ENCODE results near the gene MGA. TPM values are rescaled to one million over a fixed set of nuclear protein-coding genes. Genes with fewer than 3 reads are reported as not detected.

The MGA gene
- total and polyA plus RNA-seq, 2 experiments from 2014 or later = 42.6 to 58.9 TPM

DNA sequence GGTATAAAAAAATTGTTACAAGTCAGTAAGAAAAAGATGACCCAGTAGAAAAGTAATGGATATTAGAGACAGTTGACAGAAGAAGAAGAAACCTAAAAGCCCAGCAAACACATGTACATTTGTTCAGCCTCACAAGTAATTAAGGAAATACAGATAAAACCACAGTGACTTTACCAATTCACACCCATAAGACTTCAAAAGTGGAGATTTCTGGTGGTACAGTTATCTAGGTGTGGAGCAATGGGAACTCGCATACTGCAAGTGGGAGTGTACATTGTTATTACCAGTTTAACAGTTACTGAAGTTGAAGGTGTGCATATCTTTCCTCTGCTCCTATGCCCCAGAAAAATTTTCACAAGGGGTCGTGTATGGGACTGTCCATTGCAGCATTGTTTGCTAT, 96.0 kb downstream of the MGA start:
- H3K4me2 ChIP-seq = no peak overlapping the region
- no peak overlapping the region for H3K4me3 ChIP-seq
- H2AFZ ChIP-seq = no peak overlapping the region
- TF ChIP-seq CREB1 (CRISPR knock-in tag; IDR thresholded peaks at IDR 0.05; ENCODE audit: low read depth) (no peak), NANOG (IDR thresholded peaks at IDR 0.05; ENCODE audit: borderline replicate concordance) (no peak), ZNF114 (CRISPR knock-in tag; IDR thresholded peaks at IDR 0.05) (no peak), POLR2AphosphoS5 (IDR thresholded peaks at IDR 0.05; ENCODE audit: low read depth) (no peak), EZH2phosphoT487 (IDR thresholded peaks at IDR 0.05; ENCODE audit: unreplicated experiment) (peak; percentile 54), ZNF331 (CRISPR knock-in tag; IDR thresholded peaks at IDR 0.05; ENCODE audit: low read depth) (no peak), EZH2 (IDR thresholded peaks at IDR 0.05; ENCODE audit: low read depth, unreplicated experiment) (no peak)
- no peaks in the 10 kb centered on the region for H3K9me3 Mint-ChIP-seq
- H4K20me1 ChIP-seq (replicated peaks; ENCODE audit: insufficient read depth) = 0 out of 2 replicates have a peak, but pooled peaks cover 6% of the 10 kb centered on the region
- H3K4me3 Mint-ChIP-seq = no peak overlapping the region
- no peak overlapping the region for H3K27ac Mint-ChIP-seq
- peaks cover 15% of the 10 kb centered on the region for H3K36me3 ChIP-seq (ENCODE audit: insufficient read depth)
- no peaks in the 10 kb centered on the region for H3K4me1 Mint-ChIP-seq
- no peaks in the 10 kb centered on the region for H3K27me3 ChIP-seq (ENCODE audit: insufficient read depth)
- DNase-seq (ENCODE audit: low spot score) (no peak), ATAC-seq (no peak)
- no peaks in the 10 kb centered on the region for H3K4me1 ChIP-seq (ENCODE audit: insufficient read depth)
- peaks cover 28% of the 10 kb centered on the region for H3K36me3 Mint-ChIP-seq (ENCODE audit: low read depth)
- H3K9me2 ChIP-seq (ENCODE audit: insufficient read depth) = no peaks in the 10 kb centered on the region
- no peak overlapping the region for H3K27ac ChIP-seq (ENCODE audit: low read depth)
- H3K79me2 ChIP-seq (replicated peaks; ENCODE audit: insufficient read depth) = no peaks in the 10 kb centered on the region
- H3F3A ChIP-seq (replicated peaks; ENCODE audit: low read depth) = no peaks in the 10 kb centered on the region
- H3K27me3 Mint-ChIP-seq (ENCODE audit: insufficient read depth, low read depth, poor library complexity) = no peaks in the 10 kb centered on the region

DNA sequence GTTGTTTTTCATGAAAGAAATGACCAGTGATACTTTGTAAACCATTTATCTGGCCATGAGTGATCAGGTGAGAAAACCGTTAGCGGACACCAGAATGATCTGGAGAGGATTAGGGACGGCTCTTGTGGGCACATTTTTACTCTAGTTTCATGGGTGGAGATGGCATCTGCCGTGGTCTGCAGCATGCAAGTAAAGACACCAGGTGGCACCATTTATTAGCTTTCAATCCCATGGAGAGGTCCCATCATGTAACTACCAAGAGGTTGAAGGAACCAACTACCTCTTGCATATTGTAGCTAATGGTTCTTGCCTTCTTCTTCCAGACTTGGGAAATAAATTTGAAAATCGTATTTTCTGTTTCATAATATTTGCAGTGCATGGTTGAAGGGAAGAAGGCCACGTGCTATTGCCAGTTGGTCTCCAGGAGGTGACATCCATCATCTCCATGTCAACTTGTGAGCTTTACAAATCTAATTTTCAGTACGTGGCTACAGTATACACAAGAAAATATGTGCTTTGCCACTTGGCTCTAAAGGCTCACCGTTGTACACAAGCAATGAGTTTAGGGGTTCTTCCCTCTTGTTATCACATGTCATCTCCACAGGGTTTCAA, 112.6 kb downstream of the MGA start:
- no peaks in the 10 kb centered on the region for H3K9me2 ChIP-seq (ENCODE audit: insufficient read depth)
- H3K4me1 ChIP-seq (ENCODE audit: insufficient read depth) = peaks cover 27% of the 10 kb centered on the region
- no peaks in the 10 kb centered on the region for H3K36me3 ChIP-seq (ENCODE audit: insufficient read depth)
- H3F3A ChIP-seq (replicated peaks; ENCODE audit: low read depth) = peaks cover 15% of the 10 kb centered on the region
- H3K79me2 ChIP-seq (replicated peaks; ENCODE audit: insufficient read depth) = peaks cover 8% of the 10 kb centered on the region
- Mint-ChIP-seq H3K4me3 (peak overlapping the region; percentile 86), H3K36me3 (ENCODE audit: low read depth) (no peaks in the 10 kb centered on the region), H3K9me3 (no peaks in the 10 kb centered on the region), H3K27ac (peak overlapping the region; percentile 99; the same call in 1 of the 2 replicates), H3K27me3 (ENCODE audit: insufficient read depth, low read depth, poor library complexity) (peaks cover 2% of the 10 kb centered on the region), H3K4me1 (peaks cover 33% of the 10 kb centered on the region)
- H3K27ac ChIP-seq (ENCODE audit: low read depth) = peak overlapping the region; percentile 95
- peak; percentile 86 for DNase-seq (ENCODE audit: low spot score)
- H3K4me3 ChIP-seq = peak overlapping the region; percentile 49
- peak overlapping the region; percentile 72 for H3K4me2 ChIP-seq
- no peaks in the 10 kb centered on the region for H3K27me3 ChIP-seq (ENCODE audit: insufficient read depth)
- TF ChIP-seq EZH2 (IDR thresholded peaks at IDR 0.05; ENCODE audit: low read depth, unreplicated experiment) (no peak), CTCF (conservative IDR thresholded peaks at IDR 0.05; ENCODE audit: low read depth in 2 of 2) (peak; percentile 71 to 78)
- no peak overlapping the region for H2AFZ ChIP-seq
- ATAC-seq = peak; percentile 7
- no peaks in the 10 kb centered on the region; the same call in 1 of the 2 replicates for H4K20me1 ChIP-seq (replicated peaks; ENCODE audit: insufficient read depth)

DNA sequence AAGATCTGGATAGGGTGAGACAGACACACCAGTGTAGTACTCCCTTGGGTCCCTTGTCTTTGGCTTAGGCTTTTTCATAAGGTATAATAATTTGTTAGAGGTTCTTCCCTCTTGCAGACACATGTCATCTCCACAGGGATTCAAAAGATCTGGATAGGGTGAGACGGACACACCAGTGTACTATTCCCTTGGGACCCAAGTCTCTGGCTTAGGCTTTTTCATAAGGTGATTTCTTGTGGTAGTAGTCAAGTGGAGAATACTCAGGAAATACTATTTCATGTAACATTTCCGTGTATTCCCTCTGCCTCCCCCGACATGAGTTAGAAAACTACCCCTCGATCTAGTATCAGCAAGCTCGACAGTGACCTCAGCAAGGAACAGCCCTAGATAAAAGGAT, 113.1 kb downstream of the MGA start:
- DNase-seq (ENCODE audit: low spot score) = no peak
- H3K4me2 ChIP-seq = peak overlapping the region; percentile 72
- no peaks in the 10 kb centered on the region for H3K27me3 ChIP-seq (ENCODE audit: insufficient read depth)
- peaks cover 15% of the 10 kb centered on the region for H3F3A ChIP-seq (replicated peaks; ENCODE audit: low read depth)
- Mint-ChIP-seq H3K4me3 (peak overlapping the region; percentile 86), H3K36me3 (ENCODE audit: low read depth) (no peaks in the 10 kb centered on the region), H3K27ac (peak overlapping the region; percentile 99), H3K9me3 (no peaks in the 10 kb centered on the region), H3K27me3 (ENCODE audit: insufficient read depth, low read depth, poor library complexity) (peaks cover 2% of the 10 kb centered on the region), H3K4me1 (peaks cover 36% of the 10 kb centered on the region)
- H2AFZ ChIP-seq = no peak overlapping the region
- H4K20me1 ChIP-seq (replicated peaks; ENCODE audit: insufficient read depth) = no peaks in the 10 kb centered on the region; the same call in 1 of the 2 replicates
- H3K4me3 ChIP-seq = peak overlapping the region; percentile 49
- H3K79me2 ChIP-seq (replicated peaks; ENCODE audit: insufficient read depth) = peaks cover 8% of the 10 kb centered on the region
- no peaks in the 10 kb centered on the region for H3K9me2 ChIP-seq (ENCODE audit: insufficient read depth)
- ATAC-seq = no peak
- peak overlapping the region; percentile 95 for H3K27ac ChIP-seq (ENCODE audit: low read depth)
- H3K4me1 ChIP-seq (ENCODE audit: insufficient read depth) = peaks cover 27% of the 10 kb centered on the region
- H3K36me3 ChIP-seq (ENCODE audit: insufficient read depth) = no peaks in the 10 kb centered on the region
- TF ChIP-seq ZNF114 (CRISPR knock-in tag; IDR thresholded peaks at IDR 0.05) = no peak
- TF ChIP-seq ZNF331 (CRISPR knock-in tag; IDR thresholded peaks at IDR 0.05; ENCODE audit: low read depth) = no peak
- no peak for TF ChIP-seq POLR2AphosphoS5 (IDR thresholded peaks at IDR 0.05; ENCODE audit: low read depth)
- no peak for TF ChIP-seq STAT1 (IDR thresholded peaks at IDR 0.05; ENCODE audit: unreplicated experiment)
- TF ChIP-seq EZH2phosphoT487 (IDR thresholded peaks at IDR 0.05; ENCODE audit: unreplicated experiment) = no peak
- TF ChIP-seq CTCF (conservative IDR thresholded peaks at IDR 0.05; ENCODE audit: low read depth in 2 of 2) = no peak
- TF ChIP-seq, protein P1, sequence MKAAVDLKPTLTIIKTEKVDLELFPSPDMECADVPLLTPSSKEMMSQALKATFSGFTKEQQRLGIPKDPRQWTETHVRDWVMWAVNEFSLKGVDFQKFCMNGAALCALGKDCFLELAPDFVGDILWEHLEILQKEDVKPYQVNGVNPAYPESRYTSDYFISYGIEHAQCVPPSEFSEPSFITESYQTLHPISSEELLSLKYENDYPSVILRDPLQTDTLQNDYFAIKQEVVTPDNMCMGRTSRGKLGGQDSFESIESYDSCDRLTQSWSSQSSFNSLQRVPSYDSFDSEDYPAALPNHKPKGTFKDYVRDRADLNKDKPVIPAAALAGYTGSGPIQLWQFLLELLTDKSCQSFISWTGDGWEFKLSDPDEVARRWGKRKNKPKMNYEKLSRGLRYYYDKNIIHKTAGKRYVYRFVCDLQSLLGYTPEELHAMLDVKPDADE (IDR thresholded peaks at IDR 0.05) = no peak
- no peak for TF ChIP-seq CREB1 (CRISPR knock-in tag; IDR thresholded peaks at IDR 0.05; ENCODE audit: low read depth)
